B cell (primary cell): ENCODE results near the gene JMY. TPM values are rescaled to one million over a fixed set of nuclear protein-coding genes. Genes with fewer than 3 reads are reported as not detected.

ENCODE experiments used
- ATAC-seq: fragments of 200-7000 bp; cut with Tn5 transposase; one replicate; pipeline ENCODE4 v1.10.0; 2021; ENCODE audit warnings: low read depth, mild to moderate bottlenecking, moderate number of reproducible peaks, moderate library complexity
- CTCF ChIA-PET: fragments of 350-600 bp; sonication (Branson Sonifier 250); formaldehyde crosslinking; loops from one replicate; lab custom pipeline; 2021; ENCODE audit warnings: antibody characterized with exemption, inconsistent platforms; lab: Charles Lee
- POLR2A ChIA-PET: fragments of 350-600 bp; sonication (Branson Sonifier 250); formaldehyde crosslinking; loops from one replicate; lab custom pipeline; 2021; ENCODE audit warnings: antibody characterized with exemption; lab: Charles Lee
- DNase-seq: peaks from one replicate; pipeline ENCODE4 v3.0.0; 2013
- H2AFZ ChIP-seq: 2 replicates; pipeline ENCODE4 v1.6.1; 2012; ENCODE audit warnings: mild to moderate bottlenecking, low read depth, low read length; ENCODE audit not compliant: insufficient read depth, poor library complexity, severe bottlenecking
- H3K27ac ChIP-seq, 2 donors: 1 replicate in 1 of 2; 2 replicates in 1 of 2; pipeline ENCODE4 v1.5.1; 2012 to 2013; ENCODE audit warnings: low read length in 2 of 2, mild to moderate bottlenecking in 2 of 2, moderate library complexity in 1 of 2
- H3K27me3 ChIP-seq, 4 experiments: fragments of 200-600 bp in 1 of 4; sonication (generic) in 1 of 4; replicated peaks in 1 of 4; 1 replicate in 2 of 4; 2 replicates in 2 of 4; pipeline versions ENCODE4 v1.6.1 to v1.7.0; 2013 to 2016; ENCODE audit warnings: low read length in 3 of 4, mild to moderate bottlenecking in 2 of 4, mixed read lengths in 1 of 4, moderate library complexity in 1 of 4; ENCODE audit not compliant: insufficient read depth in 4 of 4, control insufficient read depth in 3 of 4; ENCODE audit errors: control extremely low read depth in 1 of 4
- H3K36me3 ChIP-seq, 2 experiments: replicated peaks in 1 of 2; 1 replicate in 1 of 2; 2 replicates in 1 of 2; pipeline versions ENCODE4 v1.6.1 to v1.7.1; 2013; ENCODE audit warnings: low read length in 1 of 2; ENCODE audit not compliant: insufficient read depth in 2 of 2, control insufficient read depth in 1 of 2; ENCODE audit errors: control extremely low read depth in 1 of 2, extremely low read depth in 1 of 2
- H3K4me1 ChIP-seq, 2 donors: fragments of 200-600 bp in 1 of 2; sonication (generic) in 1 of 2; 1 replicate in 1 of 2; 2 replicates in 1 of 2; pipeline versions ENCODE4 v1.5.1 to v1.6.1; 2013 to 2017; ENCODE audit warnings: low read length in 2 of 2; ENCODE audit not compliant: control insufficient read depth in 2 of 2, insufficient read depth in 2 of 2
- H3K4me2 ChIP-seq: replicated peaks from 2 replicates; pipeline ENCODE3; 2012; ENCODE audit warnings: mild to moderate bottlenecking, low read depth, low read length; ENCODE audit not compliant: poor library complexity, severe bottlenecking
- H3K4me3 ChIP-seq, 5 experiments: fragments of 200-600 bp in 1 of 5; sonication (generic) in 1 of 5; 1 replicate in 3 of 5; 2 replicates in 2 of 5; pipeline versions ENCODE4 v1.5.1 to v1.7.0; 2011 to 2016; ENCODE audit warnings: low read length in 4 of 5, mild to moderate bottlenecking in 4 of 5, low read depth in 2 of 5, control low read depth in 1 of 5, moderate library complexity in 1 of 5; ENCODE audit not compliant: insufficient read depth in 1 of 5; ENCODE audit errors: control extremely low read depth in 1 of 5, extremely low read depth in 1 of 5
- H3K79me2 ChIP-seq: fragments of 200-600 bp; sonication (generic); one replicate; pipeline ENCODE4 v1.6.0; 2016; ENCODE audit warnings: low read length; ENCODE audit not compliant: control insufficient read depth, insufficient read depth
- H3K9ac ChIP-seq: fragments of 200-600 bp; sonication (generic); 2 replicates; pipeline ENCODE4 v1.6.1; 2017; ENCODE audit warnings: mild to moderate bottlenecking, low read length, moderate library complexity
- H3K9me3 ChIP-seq, 3 donors: one replicate each; pipeline versions ENCODE4 v1.6.1 to v1.7.1; 2013; ENCODE audit warnings: low read length in 2 of 3; ENCODE audit not compliant: control insufficient read depth in 2 of 3, insufficient read depth in 1 of 3; ENCODE audit errors: control extremely low read depth in 1 of 3
- H4K20me1 ChIP-seq: 2 replicates; pipeline ENCODE4 v1.6.0; 2012; ENCODE audit warnings: mild to moderate bottlenecking, low read length; ENCODE audit not compliant: insufficient read depth, control insufficient read depth, poor library complexity, severe bottlenecking
- H3K27ac Mint-ChIP-seq: one replicate; pipeline ENCODE4 v1.8.0; 2021; ENCODE audit warnings: mixed read lengths
- H3K27me3 Mint-ChIP-seq: one replicate; pipeline ENCODE4 v1.8.0; 2021; ENCODE audit warnings: mixed read lengths
- H3K4me1 Mint-ChIP-seq: one replicate; pipeline ENCODE4 v1.8.0; 2021; ENCODE audit warnings: mixed read lengths
- H3K4me3 Mint-ChIP-seq: one replicate; pipeline ENCODE4 v1.8.0; 2021; ENCODE audit warnings: mixed read lengths
- H3K9me3 Mint-ChIP-seq: one replicate; pipeline ENCODE4 v1.8.0; 2022; ENCODE audit warnings: mixed read lengths; ENCODE audit not compliant: insufficient read depth
- EZH2 ChIP-seq: IDR thresholded peaks from 2 replicates; pipeline ENCODE4 v1.6.1; 2012; ENCODE audit warnings: borderline replicate concordance, low read depth, mild to moderate bottlenecking, moderate library complexity, low read length; ENCODE audit not compliant: insufficient read depth, poor library complexity, severe bottlenecking
- WGBS: methylation state at CpG from one replicate; pipeline ENCODE4 v1.1.5; 2013; ENCODE audit warnings: missing lambda C conversion rate; ENCODE audit not compliant: insufficient coverage; 5-methylcytosine and 5-hydroxymethylcytosine counted together
- intact Hi-C: fragments of 100-400 bp; cut with micrococcal nuclease; formaldehyde crosslinking; loops from one replicate; pipeline ENCODE4 v1.10.0; 2022
- polyA plus RNA-seq: library from polyadenylated mRNA; depleted of rRNA; stranded (reverse); fragments of >200 nt; gene quantifications from 2 replicates; pipeline ENCODE4 v1.2.3, GENCODE V29; 2012
- total RNA-seq, 2 donors: library from RNA; stranded (reverse); fragments of 120-200 nt in 1 of 2; gene quantifications; 1 replicate in 1 of 2; 2 replicates in 1 of 2; pipeline versions ENCODE4 v1.2.3 to v1.2.4, GENCODE V29; 2013 to 2022
- TF ChIP-seq, protein P1 (sequence below): fragments of 200-600 bp; IDR thresholded peaks from one replicate; pipeline ENCODE4 v1.8.0; 2022; ENCODE audit warnings: antibody characterized with exemption, mild to moderate bottlenecking

The JMY gene
- total and polyA plus RNA-seq, 2 donors (not counting 1 experiment from before 2014, with no cell fraction given) = 2.7 to 20.5 TPM

DNA sequence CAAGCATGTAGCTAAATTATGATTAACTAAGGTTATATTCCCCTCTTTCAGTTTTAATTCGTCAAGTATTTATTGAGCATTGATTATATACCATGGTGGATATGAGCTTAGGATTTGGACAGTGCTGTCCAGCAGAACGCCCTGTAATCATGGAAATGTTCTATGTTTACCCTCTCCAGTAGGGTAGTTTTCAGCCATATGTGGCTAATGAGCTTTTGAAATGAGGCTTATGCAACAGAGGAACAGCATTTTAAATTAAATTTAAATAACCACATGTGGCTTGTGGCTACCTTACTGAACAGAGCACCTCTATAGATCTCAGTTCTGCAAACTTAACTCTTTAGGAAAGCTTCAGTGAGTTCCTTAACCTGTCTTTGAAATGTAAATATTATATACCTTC is 59.1 kb downstream of the JMY start:
- Histone ChIP-seq H3K79me2 (no peaks in the 10 kb centered on the region), H4K20me1 (no peaks in the 10 kb centered on the region), H3K4me2 (no peak overlapping the region), H2AFZ (no peak overlapping the region), H3K4me3 (no peak overlapping the region), H3K36me3 (peaks cover 0 to 24% of the 10 kb centered on the region in 2 experiments), H3K27me3 (no peaks in the 10 kb centered on the region), H3K9ac (no peak overlapping the region), H3K27ac (no peak overlapping the region), H3K9me3 (no peaks in the 10 kb centered on the region), H3K4me1 (no peaks in the 10 kb centered on the region)
- Mint-ChIP-seq H3K27ac (no peak overlapping the region), H3K27me3 (no peaks in the 10 kb centered on the region), H3K4me1 (peaks cover 3% of the 10 kb centered on the region), H3K9me3 (no peaks in the 10 kb centered on the region), H3K4me3 (no peak overlapping the region)
- POLR2A ChIA-PET = no interaction called here
- CTCF ChIA-PET = no interaction called here
- TF ChIP-seq, protein P1, sequence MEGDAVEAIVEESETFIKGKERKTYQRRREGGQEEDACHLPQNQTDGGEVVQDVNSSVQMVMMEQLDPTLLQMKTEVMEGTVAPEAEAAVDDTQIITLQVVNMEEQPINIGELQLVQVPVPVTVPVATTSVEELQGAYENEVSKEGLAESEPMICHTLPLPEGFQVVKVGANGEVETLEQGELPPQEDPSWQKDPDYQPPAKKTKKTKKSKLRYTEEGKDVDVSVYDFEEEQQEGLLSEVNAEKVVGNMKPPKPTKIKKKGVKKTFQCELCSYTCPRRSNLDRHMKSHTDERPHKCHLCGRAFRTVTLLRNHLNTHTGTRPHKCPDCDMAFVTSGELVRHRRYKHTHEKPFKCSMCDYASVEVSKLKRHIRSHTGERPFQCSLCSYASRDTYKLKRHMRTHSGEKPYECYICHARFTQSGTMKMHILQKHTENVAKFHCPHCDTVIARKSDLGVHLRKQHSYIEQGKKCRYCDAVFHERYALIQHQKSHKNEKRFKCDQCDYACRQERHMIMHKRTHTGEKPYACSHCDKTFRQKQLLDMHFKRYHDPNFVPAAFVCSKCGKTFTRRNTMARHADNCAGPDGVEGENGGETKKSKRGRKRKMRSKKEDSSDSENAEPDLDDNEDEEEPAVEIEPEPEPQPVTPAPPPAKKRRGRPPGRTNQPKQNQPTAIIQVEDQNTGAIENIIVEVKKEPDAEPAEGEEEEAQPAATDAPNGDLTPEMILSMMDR = no peak
- no peak for TF ChIP-seq EZH2
- WGBS = 83% methylated on average over 1 of the region's 2 CpGs
- intact Hi-C loops = no loop called here
- DNase-seq (no peak), ATAC-seq (no peak)

DNA sequence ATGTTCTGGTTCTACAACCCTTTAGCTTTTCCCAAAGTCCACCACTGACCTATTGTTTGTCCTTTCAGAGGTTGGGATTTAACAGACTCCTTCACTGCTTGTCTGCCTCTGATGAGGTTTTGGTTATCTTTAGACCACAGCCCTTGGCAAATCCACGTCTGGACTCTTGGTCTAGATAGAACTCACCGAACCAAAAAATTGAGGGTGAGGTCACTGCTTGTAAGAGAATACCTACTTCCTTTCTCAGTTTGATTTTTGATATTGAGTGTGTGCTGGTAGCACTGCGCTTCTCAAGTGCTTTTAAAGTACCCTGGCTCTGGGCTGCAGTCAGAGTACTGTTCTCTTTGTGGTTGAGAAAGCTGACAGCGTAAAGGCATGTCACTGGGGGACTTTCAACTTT is 61.7 kb downstream of the JMY start:
- Histone ChIP-seq H3K9ac (no peak overlapping the region), H3K27me3 (no peaks in the 10 kb centered on the region), H3K36me3 (peaks cover 2 to 28% of the 10 kb centered on the region in 2 experiments), H3K27ac (no peak overlapping the region), H3K4me2 (no peak overlapping the region), H3K4me3 (no peak overlapping the region), H4K20me1 (no peaks in the 10 kb centered on the region), H2AFZ (no peak overlapping the region), H3K9me3 (no peaks in the 10 kb centered on the region), H3K79me2 (no peaks in the 10 kb centered on the region), H3K4me1 (no peaks in the 10 kb centered on the region)
- DNase-seq (no peak), ATAC-seq (no peak)
- no peak overlapping the region for H3K4me3 Mint-ChIP-seq
- WGBS = 93% methylated on average over 2 of the region's 4 CpGs
- intact Hi-C loops = no loop called here
- CTCF ChIA-PET = no interaction called here
- TF ChIP-seq, protein P1 = no peak
- no peak for TF ChIP-seq EZH2
- H3K27ac Mint-ChIP-seq = no peak overlapping the region
- POLR2A ChIA-PET = no interaction called here
- peaks cover 3% of the 10 kb centered on the region for H3K4me1 Mint-ChIP-seq
- no peaks in the 10 kb centered on the region for H3K27me3 Mint-ChIP-seq
- no peaks in the 10 kb centered on the region for H3K9me3 Mint-ChIP-seq
